Skeletal muscle cell (primary cell): ENCODE measurements around the gene BCLAF1.
"Not testable (repeated sequence)": the region's sequence is repeated elsewhere in the genome, so short reads cannot be mapped to it uniquely, and the experiment has no call there.

Experiments
- DNase-seq: peaks from one replicate; pipeline ENCODE4 v3.0.0-alpha.2; 2010; ENCODE audit warnings: low read depth
- H3K4me3 ChIP-seq: 2 replicates; pipeline ENCODE4 v1.5.1; 2011; ENCODE audit warnings: low read depth, mild to moderate bottlenecking, control low read depth, low read length, moderate library complexity

Gene BCLAF1

GRCh38 chr6:136253734-136254133 is 35.9 kb downstream of the BCLAF1 start:
- no peak for DNase-seq
- H3K4me3 ChIP-seq: no peak overlapping the region

- no peak overlapping the region for H3K4me3 ChIP-seq
- DNase-seq: no peak
Observed at GRCh38 chr6:136252441-136252840, 37.2 kb downstream of the BCLAF1 start.

- no peak overlapping the region for H3K4me3 ChIP-seq
- no peak for DNase-seq
Observed at GRCh38 chr6:136251394-136251793, 38.3 kb downstream of the BCLAF1 start.

- DNase-seq: no peak
- H3K4me3 ChIP-seq: peak overlapping the region; percentile 84
Observed at GRCh38 chr6:136250686-136251008, 39.0 kb downstream of the BCLAF1 start.

- peak within 1 kb of the TSS; percentile 84 for H3K4me3 ChIP-seq
- DNase-seq: peak; percentile 96
Observed at GRCh38 chr6:136249811-136250685, 39.6 kb downstream of the BCLAF1 start, which contains the start of gene MTFR2. Gene MTFR2 (minus strand): TSS chr6:136250311. CDS start chr6:136249099, 1,212 bp downstream.

GRCh38 chr6:136249336-136249735 is 40.3 kb downstream of the BCLAF1 start:
- peak overlapping the region; percentile 84 for H3K4me3 ChIP-seq
- no peak for DNase-seq

- no peak for DNase-seq
- H3K4me3 ChIP-seq: no peak overlapping the region
Observed at GRCh38 chr6:136244061-136244616, 45.5 kb downstream of the BCLAF1 start.

- DNase-seq: no peak
- no peak overlapping the region for H3K4me3 ChIP-seq
Observed at GRCh38 chr6:136236466-136237293, 53.0 kb downstream of the BCLAF1 start.

- peak; percentile 41 for DNase-seq
- H3K4me3 ChIP-seq: no peak overlapping the region
Observed at GRCh38 chr6:136235233-136235564, 54.4 kb downstream of the BCLAF1 start.

GRCh38 chr6:136232701-136233100 is 56.9 kb downstream of the BCLAF1 start:
- H3K4me3 ChIP-seq: no peak overlapping the region
- DNase-seq: no peak

GRCh38 chr6:136230219-136230853 is 59.3 kb downstream of the BCLAF1 start:
- DNase-seq: no peak
- no peak overlapping the region for H3K4me3 ChIP-seq

GRCh38 chr6:136228814-136229213 is 60.8 kb downstream of the BCLAF1 start:
- no peak overlapping the region for H3K4me3 ChIP-seq
- no peak for DNase-seq

- DNase-seq: no peak
- no peak overlapping the region for H3K4me3 ChIP-seq
Observed at GRCh38 chr6:136226674-136227377, 62.8 kb downstream of the BCLAF1 start.

- DNase-seq: peak; percentile 29
- H3K4me3 ChIP-seq: no peak overlapping the region
Observed at GRCh38 chr6:136226027-136226673, 63.5 kb downstream of the BCLAF1 start.

GRCh38 chr6:136225496-136225895 is 64.2 kb downstream of the BCLAF1 start:
- H3K4me3 ChIP-seq: no peak overlapping the region
- DNase-seq: no peak

GRCh38 chr6:136224974-136225373 is 64.7 kb downstream of the BCLAF1 start:
- H3K4me3 ChIP-seq, DNase-seq: not testable (repeated sequence)

- no peak for DNase-seq
- H3K4me3 ChIP-seq: no peak overlapping the region
Observed at GRCh38 chr6:136216503-136217401, 72.9 kb downstream of the BCLAF1 start.

GRCh38 chr6:136213853-136214252 is 75.8 kb downstream of the BCLAF1 start:
- no peak overlapping the region for H3K4me3 ChIP-seq
- DNase-seq: no peak
